ENCODE measurements around the gene STX10.
"Not testable (repeated sequence)": the region's sequence is repeated elsewhere in the genome, so short reads cannot be mapped to it uniquely, and the experiment has no call there.

STX10 gene

DNA sequence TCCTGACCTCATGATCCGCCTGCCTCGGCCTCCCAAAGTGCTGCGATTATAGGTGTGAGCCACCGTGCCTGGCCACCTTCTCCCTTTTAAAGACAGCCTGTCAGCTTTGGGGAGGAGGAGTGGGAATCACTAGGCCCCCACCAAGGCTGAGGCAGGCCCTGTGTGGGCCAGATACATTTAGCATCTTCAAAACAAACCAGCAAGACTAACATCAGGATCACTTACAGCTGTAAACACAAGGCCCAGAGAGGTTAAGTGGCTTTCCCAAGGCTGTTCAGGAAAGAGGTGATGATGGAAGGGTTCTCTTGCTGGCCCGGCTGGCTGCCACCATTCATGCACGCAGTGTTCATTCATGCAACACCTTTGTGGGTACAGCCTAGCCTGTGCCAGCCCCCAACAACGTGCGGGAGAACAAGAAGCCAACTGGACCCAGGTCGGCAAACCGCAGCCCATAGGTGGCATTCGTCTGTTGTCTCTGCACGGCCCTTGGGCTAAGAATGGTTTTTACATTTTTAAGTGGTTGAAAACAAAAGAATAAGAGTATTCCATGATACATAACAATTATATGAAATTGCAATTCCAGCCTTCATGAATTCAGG, 23.1 kb upstream of the STX10 start:
- H3K9ac ChIP-seq (ENCODE audit: low read depth, low read length), result no peak overlapping the region
- H3K4me1 ChIP-seq (ENCODE audit: insufficient read depth, low read length), result peaks cover 8% of the 10 kb centered on the region
- H3K36me3 ChIP-seq (ENCODE audit: insufficient read depth, low read length), result no peaks in the 10 kb centered on the region; the same call in 1 of the 2 replicates
- no peaks in the 10 kb centered on the region for H3K9me3 ChIP-seq (ENCODE audit: control insufficient read depth, insufficient read depth, low read length)

DNA sequence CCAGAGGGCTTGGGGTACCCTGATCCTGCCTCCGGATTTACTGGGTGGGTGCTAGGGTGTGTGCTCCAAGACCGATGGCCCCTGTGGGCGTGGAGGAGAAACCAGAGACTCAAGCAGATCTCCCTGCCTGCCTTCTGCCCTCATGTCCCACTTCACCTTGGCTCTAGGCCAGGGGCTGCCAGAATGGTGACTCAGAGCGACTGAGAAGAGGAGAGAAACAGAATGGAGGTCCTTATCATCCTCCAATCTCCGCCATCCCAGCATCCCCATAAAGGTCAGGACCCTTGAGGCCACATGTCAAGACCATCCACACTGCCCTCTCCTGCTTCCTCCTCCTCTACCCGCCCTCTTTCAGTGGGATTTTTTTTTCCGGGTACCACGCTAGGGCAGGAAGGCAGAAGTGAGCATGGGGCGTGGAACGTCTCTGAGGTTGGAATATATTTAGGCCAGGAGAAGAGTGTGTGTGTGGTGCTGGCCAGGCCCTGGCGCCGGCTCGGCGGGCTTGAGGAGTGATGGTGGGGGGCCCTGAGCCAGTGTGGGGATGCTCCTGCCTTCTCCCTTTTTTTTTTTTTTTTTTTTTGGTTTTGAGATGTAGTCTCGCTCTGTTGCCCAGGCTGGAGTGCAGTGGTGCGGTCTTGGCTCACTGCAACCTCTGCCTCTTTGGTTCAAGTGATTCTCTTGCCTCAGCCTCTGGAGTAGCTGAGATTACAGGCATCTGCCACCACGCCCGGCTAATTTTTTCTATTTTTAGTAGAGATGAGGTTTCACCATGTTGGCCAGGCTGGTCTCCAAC, 22.4 kb upstream of the STX10 start:
- Histone ChIP-seq H3K36me3 (ENCODE audit: insufficient read depth, low read length) (no peaks in the 10 kb centered on the region; the same call in 1 of the 2 replicates), H3K9ac (ENCODE audit: low read depth, low read length) (no peak overlapping the region), H3K4me1 (ENCODE audit: insufficient read depth, low read length) (peaks cover 8% of the 10 kb centered on the region)

DNA sequence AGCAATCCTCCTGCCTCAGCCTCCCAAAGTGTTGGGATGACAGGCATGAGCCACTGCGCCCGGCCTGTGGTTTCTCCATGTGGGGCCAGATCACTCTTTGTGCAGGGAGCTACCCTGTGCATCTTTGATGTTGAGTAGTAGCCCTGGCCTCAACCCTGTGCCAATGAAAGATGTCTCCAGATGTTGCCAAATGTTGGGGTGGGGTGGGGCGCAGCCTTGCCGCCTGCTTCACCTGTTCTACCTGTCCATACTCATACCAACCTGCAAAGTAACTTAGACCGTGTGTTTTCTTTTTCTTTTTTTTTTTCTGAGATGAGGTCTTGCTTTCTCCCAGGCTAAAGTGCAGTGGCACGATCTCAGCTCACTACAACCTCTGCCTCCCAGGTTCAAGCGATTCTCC, 21.0 kb upstream of the STX10 start:
- H3K36me3 ChIP-seq (ENCODE audit: insufficient read depth, low read length), result no peaks in the 10 kb centered on the region; the same call in 1 of the 2 replicates
- peaks cover 15% of the 10 kb centered on the region for H3K4me1 ChIP-seq (ENCODE audit: insufficient read depth, low read length)
- no peaks in the 10 kb centered on the region for H3K9me3 ChIP-seq (ENCODE audit: control insufficient read depth, insufficient read depth, low read length)
- H3K9ac ChIP-seq (ENCODE audit: low read depth, low read length), result no peak overlapping the region

More for the DNA sequence above, 22.4 kb upstream of the STX10 start:
- H3K9me3 ChIP-seq (ENCODE audit: control insufficient read depth, insufficient read depth, low read length), result no peaks in the 10 kb centered on the region

DNA sequence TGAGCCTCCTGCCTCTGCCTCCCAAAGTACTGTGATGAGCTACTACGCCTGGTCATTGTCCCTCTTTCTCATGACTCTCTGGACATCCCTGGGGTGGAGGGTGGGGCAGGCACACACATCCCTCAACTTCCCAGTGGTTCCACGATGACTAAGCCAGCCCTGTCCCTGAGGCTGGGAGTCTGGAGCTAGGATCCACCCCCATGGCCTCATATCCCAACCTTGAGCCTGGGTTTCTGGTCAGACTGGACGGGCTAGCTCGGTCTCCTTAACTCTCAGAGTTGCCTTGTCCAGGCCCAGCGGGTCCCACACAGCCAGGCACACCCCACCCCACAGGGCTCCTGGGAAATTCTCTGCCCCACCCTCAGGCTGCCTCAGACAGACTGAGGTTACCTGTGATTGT, 19.6 kb upstream of the STX10 start:
- peaks cover 24% of the 10 kb centered on the region for H3K4me1 ChIP-seq (ENCODE audit: insufficient read depth, low read length)
- H3K9me3 ChIP-seq (ENCODE audit: control insufficient read depth, insufficient read depth, low read length), result no peaks in the 10 kb centered on the region
- H3K36me3 ChIP-seq (ENCODE audit: insufficient read depth, low read length), result no peaks in the 10 kb centered on the region; the same call in 1 of the 2 replicates
- no peak overlapping the region for H3K9ac ChIP-seq (ENCODE audit: low read depth, low read length)

DNA sequence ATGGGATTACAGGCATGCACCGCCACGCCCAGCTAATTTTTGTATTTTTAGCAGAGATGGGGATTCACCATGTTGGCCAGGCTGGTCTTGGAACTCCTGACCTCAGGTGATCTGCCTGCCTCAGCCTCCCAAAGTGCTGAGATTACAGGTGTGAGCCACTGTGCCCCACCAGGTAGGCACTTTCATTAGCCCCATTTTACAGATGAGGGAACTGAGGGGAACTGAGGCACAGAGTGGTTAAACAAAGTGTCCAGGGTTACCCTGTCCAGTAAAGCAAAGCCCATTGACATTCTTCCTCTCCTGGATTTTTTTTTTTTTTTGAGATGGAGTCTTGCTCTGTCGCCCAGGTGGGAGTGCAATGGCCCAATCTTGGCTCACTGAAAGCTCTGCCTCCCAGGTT, 16.0 kb upstream of the STX10 start:
- not testable (repeated sequence) for H3K9me3 ChIP-seq (ENCODE audit: control insufficient read depth, insufficient read depth, low read length); H3K9ac ChIP-seq (ENCODE audit: low read depth, low read length); H3K36me3 ChIP-seq (ENCODE audit: insufficient read depth, low read length)
- H3K4me1 ChIP-seq (ENCODE audit: insufficient read depth, low read length), result peaks cover 24% of the 10 kb centered on the region

DNA sequence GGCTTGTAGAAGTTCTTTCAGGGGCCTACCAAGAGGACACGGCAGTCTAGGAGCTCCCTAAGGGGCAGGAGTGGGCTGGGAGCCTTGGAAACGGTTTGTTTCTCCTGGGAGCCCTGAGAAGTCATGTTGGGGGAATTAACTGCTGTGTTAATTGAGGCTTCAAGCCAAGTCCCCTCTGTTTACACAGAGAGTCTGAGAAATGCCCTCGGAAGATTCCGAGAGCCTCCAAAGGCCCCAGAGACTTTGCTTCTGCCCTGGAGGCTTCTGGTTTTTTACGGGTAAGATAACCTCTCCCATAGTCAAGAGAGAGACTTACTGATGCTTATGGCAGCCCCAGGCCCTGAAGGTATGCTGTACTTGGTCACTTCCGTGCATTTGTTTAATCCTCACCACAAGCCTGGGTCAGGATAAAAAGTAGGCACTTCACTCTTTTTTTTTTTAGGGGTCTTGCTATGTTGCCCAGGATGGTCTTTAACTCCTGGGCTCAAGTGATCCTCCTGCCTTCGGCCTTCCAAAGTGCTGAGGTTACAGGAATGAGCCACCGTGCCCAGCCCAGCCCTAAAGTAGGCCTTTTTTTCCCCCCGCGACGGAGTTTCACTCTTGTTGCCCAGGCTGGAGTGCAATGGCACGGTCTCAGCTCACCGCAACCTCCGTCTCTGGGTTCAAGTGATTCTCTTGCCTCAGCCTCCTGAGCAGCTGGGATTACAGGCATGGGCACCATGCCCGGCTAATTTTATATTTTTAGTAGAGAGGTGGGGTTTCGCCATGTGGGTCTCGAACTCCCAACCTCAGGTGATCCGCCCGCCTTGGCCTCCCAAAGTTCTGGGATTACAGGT, 15.2 kb upstream of the STX10 start:
- Histone ChIP-seq H3K36me3 (ENCODE audit: insufficient read depth, low read length) (no peaks in the 10 kb centered on the region), H3K4me1 (ENCODE audit: insufficient read depth, low read length) (peaks cover 28% of the 10 kb centered on the region), H3K9ac (ENCODE audit: low read depth, low read length) (peak overlapping the region; percentile 51), H3K9me3 (ENCODE audit: control insufficient read depth, insufficient read depth, low read length) (no peaks in the 10 kb centered on the region)

DNA sequence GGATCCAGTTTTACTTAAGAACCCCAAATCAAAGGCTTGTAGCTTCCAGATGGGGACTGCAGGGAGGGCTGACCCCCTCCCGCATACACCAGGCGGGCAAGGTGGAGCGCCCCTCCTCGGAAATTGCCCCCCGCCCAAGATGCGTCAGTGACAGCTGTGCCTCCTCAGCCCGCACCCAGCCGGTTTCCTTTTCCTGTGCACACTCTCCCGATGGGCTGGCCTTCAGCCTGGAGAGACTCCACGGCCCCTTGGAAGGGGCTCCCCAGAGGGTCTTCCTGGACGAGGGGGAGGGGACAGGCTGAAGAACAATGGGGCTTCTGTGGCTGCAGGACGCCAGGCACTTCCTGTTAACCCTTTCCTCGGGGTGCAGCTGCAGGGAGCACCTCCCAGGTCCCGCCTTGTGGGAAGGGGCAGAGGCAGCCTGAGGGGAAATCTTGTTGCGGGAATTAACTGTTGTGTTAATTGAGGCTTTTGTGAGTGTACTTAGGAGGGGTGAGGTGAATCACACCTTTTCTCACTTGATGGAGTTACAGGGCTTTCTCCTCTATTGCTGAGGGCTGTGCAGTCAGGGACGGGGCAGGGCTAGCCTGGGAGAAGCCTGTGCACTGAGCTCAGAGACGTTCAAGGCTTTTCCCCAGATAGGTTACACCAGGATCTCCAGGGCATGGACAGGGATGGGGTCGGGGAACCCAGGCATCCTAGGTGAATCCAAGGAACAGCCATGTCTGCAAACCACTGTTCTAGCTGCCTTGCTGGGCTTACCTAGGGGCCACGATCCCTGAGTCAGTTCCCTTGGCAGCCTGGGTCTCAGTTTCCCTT, 14.4 kb upstream of the STX10 start:
- Histone ChIP-seq H3K9me3 (ENCODE audit: control insufficient read depth, insufficient read depth, low read length) (no peaks in the 10 kb centered on the region), H3K36me3 (ENCODE audit: insufficient read depth, low read length) (no peaks in the 10 kb centered on the region), H3K9ac (ENCODE audit: low read depth, low read length) (peak overlapping the region; percentile 71), H3K4me1 (ENCODE audit: insufficient read depth, low read length) (peaks cover 29% of the 10 kb centered on the region)

DNA sequence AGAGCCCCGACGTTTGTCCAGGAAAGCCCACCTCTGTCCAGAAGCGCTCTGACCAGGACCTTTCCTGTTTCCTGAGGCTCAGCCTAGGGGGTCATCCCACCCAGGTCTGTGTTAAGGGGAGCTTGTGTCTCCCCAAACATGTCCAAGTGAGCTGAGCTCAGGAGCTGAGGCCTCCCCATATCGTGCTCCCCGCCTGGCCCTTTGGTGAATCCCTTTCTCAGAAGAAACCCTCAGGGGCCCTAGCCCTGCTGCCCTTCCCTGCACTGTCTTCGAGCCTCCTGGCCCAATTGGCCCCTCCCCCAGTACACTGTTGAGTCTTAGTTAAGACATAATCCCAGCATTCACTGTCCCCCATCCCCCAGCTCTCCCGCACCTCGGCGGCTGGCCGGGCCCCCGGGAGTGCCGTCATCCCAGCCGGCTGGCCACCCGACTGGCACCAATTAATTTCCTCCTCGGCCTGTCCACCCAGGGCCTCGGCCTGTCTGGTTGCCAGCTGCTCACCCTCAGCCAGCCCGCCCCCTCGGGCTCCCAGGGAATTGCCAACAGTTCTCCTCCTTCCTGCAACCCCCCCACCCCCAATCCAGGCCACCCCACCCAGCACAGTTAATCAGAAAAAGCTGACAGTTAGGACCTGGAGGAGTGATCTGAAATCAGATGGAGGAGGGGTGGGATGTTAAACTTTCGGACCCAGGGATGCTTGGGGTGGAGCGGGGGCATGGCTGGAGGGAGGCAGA, 13.6 kb upstream of the STX10 start:
- Histone ChIP-seq H3K9ac (ENCODE audit: low read depth, low read length) (peak overlapping the region; percentile 71), H3K36me3 (ENCODE audit: insufficient read depth, low read length) (no peaks in the 10 kb centered on the region), H3K9me3 (ENCODE audit: control insufficient read depth, insufficient read depth, low read length) (no peaks in the 10 kb centered on the region), H3K4me1 (ENCODE audit: insufficient read depth, low read length) (peaks cover 23% of the 10 kb centered on the region)

DNA sequence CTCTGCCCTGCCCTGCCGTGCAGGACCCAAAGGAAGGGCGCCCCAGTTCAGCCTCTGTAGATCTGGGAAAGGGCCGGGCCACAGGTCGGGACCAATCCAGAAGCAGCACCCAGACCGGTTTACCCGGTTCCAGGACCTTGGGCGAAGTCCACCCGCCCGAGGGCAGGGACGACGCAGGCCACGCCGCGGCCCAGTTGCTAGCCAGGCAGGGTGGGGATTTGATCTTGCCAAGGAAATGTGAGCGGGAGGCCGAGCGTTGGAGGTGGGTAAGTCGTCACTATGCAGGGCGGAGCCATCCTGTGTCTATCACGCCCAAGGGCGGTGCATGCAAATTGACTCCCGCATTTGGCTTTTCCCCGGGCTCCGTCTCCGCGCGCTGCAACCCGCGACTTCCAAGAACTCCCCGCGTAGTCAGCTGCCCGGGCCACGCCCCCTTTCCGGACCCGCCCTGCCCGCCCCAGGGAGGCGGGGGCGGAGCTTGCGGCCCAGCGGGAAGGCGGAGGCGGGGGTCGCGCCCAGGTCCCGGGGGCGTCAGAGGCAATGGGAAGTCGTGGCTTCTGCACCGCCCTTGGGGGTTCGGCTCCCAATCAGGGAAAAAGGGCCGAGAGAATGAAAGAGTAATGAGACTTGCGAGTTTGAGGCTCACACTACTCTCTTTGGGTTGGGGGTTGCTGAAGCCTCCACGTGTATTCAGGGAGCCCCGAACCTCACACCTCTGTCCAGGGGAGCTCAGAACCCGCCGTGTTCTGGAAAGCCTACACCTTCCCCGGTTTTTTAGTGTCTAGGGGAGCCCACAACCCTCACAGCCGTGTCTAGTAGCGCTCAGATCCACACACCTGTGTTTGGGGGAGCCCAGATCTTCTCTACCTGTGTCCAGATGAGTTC, 12.8 kb upstream of the STX10 start:
- no peaks in the 10 kb centered on the region for H3K9me3 ChIP-seq (ENCODE audit: control insufficient read depth, insufficient read depth, low read length)
- no peaks in the 10 kb centered on the region for H3K36me3 ChIP-seq (ENCODE audit: insufficient read depth, low read length)
- H3K9ac ChIP-seq (ENCODE audit: low read depth, low read length), result peak overlapping the region; percentile 71
- H3K4me1 ChIP-seq (ENCODE audit: insufficient read depth, low read length), result peaks cover 23% of the 10 kb centered on the region

DNA sequence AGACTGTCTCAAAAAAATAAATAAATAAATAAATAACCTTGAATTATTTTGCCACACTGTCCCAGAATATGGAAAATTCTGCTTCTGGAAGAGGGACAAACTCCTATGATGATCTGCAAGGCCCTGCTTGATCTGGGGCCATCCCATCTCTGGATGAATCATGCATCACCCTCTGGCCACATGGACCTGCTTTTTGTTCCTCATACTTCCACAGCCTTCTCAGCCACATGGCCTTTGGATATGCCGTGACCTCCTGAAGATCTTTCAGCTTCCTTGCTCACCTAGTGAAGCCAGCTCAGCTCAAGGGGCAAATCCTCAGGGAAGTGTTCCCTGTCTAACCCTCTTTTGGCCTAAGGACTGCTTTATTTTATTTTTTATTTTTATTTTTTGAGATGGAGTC, 10.4 kb upstream of the STX10 start:
- Histone ChIP-seq H3K9me3 (ENCODE audit: control insufficient read depth, insufficient read depth, low read length) (no peaks in the 10 kb centered on the region), H3K9ac (ENCODE audit: low read depth, low read length) (no peak overlapping the region), H3K4me1 (ENCODE audit: insufficient read depth, low read length) (peaks cover 20% of the 10 kb centered on the region), H3K36me3 (ENCODE audit: insufficient read depth, low read length) (no peaks in the 10 kb centered on the region)

DNA sequence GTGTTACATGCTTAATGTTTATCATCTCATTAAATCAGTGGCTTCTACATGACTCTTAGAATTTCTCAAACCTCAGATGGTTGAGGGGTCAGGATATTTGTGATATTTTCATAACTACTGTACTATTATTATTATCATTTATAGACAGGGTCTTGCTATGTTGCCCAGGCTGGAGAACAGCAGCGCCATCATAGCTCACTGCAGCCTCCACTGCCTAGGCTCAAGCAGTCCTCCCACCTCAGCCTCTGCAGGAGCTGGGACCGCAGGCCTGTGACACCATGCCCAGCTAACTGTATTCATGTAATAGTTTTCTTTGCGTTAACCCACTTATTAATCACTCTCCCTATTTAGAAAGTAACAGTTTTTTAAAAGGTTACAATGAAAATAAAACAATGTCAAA, 9.5 kb upstream of the STX10 start:
- Histone ChIP-seq H3K9me3 (ENCODE audit: control insufficient read depth, insufficient read depth, low read length) (no peaks in the 10 kb centered on the region), H3K4me1 (ENCODE audit: insufficient read depth, low read length) (peaks cover 12% of the 10 kb centered on the region; the same call in 1 of the 2 replicates), H3K36me3 (ENCODE audit: insufficient read depth, low read length) (no peaks in the 10 kb centered on the region), H3K9ac (ENCODE audit: low read depth, low read length) (no peak overlapping the region)

DNA sequence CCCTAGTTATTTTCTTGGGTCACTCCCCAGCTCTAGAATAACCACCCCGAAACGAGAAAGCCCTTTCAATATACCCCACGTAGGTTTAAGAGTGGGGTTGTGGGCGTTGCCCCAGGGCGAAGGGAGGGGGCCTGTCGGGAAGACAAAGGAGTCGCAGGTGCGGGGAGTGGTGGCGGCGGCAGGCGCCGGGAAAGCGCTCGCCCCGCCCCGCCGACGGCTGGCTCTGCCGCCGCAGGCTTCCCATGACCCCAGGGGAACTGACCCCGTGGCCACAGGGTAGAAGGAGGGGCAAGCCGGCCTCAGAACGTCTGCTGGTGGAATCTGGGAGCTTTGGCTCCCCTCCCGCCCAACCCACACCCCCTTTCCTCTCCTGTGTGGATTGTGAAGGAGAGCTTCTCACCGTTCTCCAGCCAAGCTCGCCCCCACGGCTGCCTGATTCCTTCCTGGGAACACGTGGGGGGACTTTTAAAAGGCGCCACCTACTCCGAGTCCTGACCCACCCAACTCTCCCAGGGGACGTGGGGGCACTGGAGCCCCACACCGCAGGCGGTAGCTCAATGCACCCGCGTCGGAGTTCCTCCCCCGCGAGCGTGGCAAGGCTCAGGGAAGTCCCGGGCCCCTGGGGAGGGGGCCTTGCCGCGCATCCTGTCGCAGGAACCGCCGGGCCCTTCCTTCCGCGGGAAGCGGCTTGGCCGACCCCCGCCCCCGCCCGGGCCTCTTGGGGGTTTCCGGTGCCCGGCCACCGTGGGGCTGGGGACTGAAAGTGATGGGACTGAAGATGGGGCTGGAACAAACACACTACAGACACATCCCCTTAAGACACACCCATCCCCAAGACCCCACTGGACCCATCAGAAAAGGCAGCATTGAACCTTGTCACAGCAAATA, 5.5 kb upstream of the STX10 start:
- Histone ChIP-seq H3K4me1 (ENCODE audit: insufficient read depth, low read length) (peaks cover 12% of the 10 kb centered on the region; the same call in 1 of the 2 replicates), H3K9me3 (ENCODE audit: control insufficient read depth, insufficient read depth, low read length) (no peaks in the 10 kb centered on the region), H3K36me3 (ENCODE audit: insufficient read depth, low read length) (no peaks in the 10 kb centered on the region), H3K9ac (ENCODE audit: low read depth, low read length) (peak overlapping the region; percentile 81)

Measured in ES-I3 (cell line).